Measurements from ENCODE around the gene GADD45G. TPM values are rescaled to one million over a fixed set of nuclear protein-coding genes. Genes with fewer than 3 reads are reported as not detected.

Gene GADD45G
- total RNA-seq, 2 experiments from 2014 or later: 40.0 to 40.4 TPM

- Mint-ChIP-seq H3K27me3 (peaks cover 18% of the 10 kb centered on the region), H3K4me1 (no peaks in the 10 kb centered on the region), H3K9me3 (no peaks in the 10 kb centered on the region), H3K36me3 (ENCODE audit: low read depth) (no peaks in the 10 kb centered on the region), H3K4me3 (no peak overlapping the region), H3K27ac (no peak overlapping the region)
- ChIA-PET CTCF (no interaction called here), POLR2A (interaction anchor here (0.5 kb wide), 1 partner anchor 186 kb away, joined by 3 read pairs; no protein-coding TSS in a partner anchor)
- no peak for DNase-seq
Observed at GRCh38 chr9:89641980-89642379, 37.2 kb downstream of the GADD45G start.

- Mint-ChIP-seq H3K4me1 (no peaks in the 10 kb centered on the region), H3K27me3 (peaks cover 21% of the 10 kb centered on the region), H3K9me3 (no peaks in the 10 kb centered on the region), H3K36me3 (ENCODE audit: low read depth) (no peaks in the 10 kb centered on the region), H3K4me3 (no peak overlapping the region), H3K27ac (no peak overlapping the region)
- no peak for DNase-seq
- ChIA-PET CTCF (no interaction called here), POLR2A (no interaction called here)
Observed at GRCh38 chr9:89642789-89643188, 38.0 kb downstream of the GADD45G start.

GRCh38 chr9:89646189-89646939, 41.6 kb downstream of the GADD45G start:
- Mint-ChIP-seq H3K27ac (no peak overlapping the region), H3K27me3 (peaks cover 32% of the 10 kb centered on the region), H3K9me3 (no peaks in the 10 kb centered on the region), H3K4me1 (peaks cover 4% of the 10 kb centered on the region), H3K36me3 (ENCODE audit: low read depth) (no peaks in the 10 kb centered on the region), H3K4me3 (no peak overlapping the region)
- no peak for DNase-seq
- ChIA-PET POLR2A (no interaction called here), CTCF (no interaction called here)

GRCh38 chr9:89647366-89648128, 42.7 kb downstream of the GADD45G start:
- H3K9me3 Mint-ChIP-seq: no peaks in the 10 kb centered on the region
- POLR2A ChIA-PET: interaction anchor here (1.0 kb wide), 1 partner anchor 54 kb away, joined by 3 read pairs; no protein-coding TSS in a partner anchor
- peaks cover 5% of the 10 kb centered on the region for H3K4me1 Mint-ChIP-seq

GRCh38 chr9:89648247-89649000, 43.6 kb downstream of the GADD45G start:
- peaks cover 41% of the 10 kb centered on the region for H3K27me3 Mint-ChIP-seq
- no peak overlapping the region for H3K27ac Mint-ChIP-seq
- DNase-seq: no peak
- POLR2A ChIA-PET: interaction anchor here (1.0 kb wide), 1 partner anchor 53 kb away, joined by 3 read pairs; no protein-coding TSS in a partner anchor
- H3K4me3 Mint-ChIP-seq: no peak overlapping the region
- CTCF ChIA-PET: no interaction called here
- H3K9me3 Mint-ChIP-seq: no peaks in the 10 kb centered on the region
- no peaks in the 10 kb centered on the region for H3K36me3 Mint-ChIP-seq (ENCODE audit: low read depth)
- H3K4me1 Mint-ChIP-seq: peaks cover 5% of the 10 kb centered on the region

More at GRCh38 chr9:89647366-89648128, 42.7 kb downstream of the GADD45G start:
- no peak for DNase-seq
- CTCF ChIA-PET: no interaction called here
- peaks cover 40% of the 10 kb centered on the region for H3K27me3 Mint-ChIP-seq
- H3K36me3 Mint-ChIP-seq (ENCODE audit: low read depth): no peaks in the 10 kb centered on the region
- no peak overlapping the region for H3K27ac Mint-ChIP-seq
- no peak overlapping the region for H3K4me3 Mint-ChIP-seq

GRCh38 chr9:89649039-89649691, 44.4 kb downstream of the GADD45G start:
- H3K9me3 Mint-ChIP-seq: no peaks in the 10 kb centered on the region
- no peak for DNase-seq
- ChIA-PET POLR2A (no interaction called here), CTCF (no interaction called here)
- no peaks in the 10 kb centered on the region for H3K36me3 Mint-ChIP-seq (ENCODE audit: low read depth)
- H3K4me3 Mint-ChIP-seq: no peak overlapping the region
- H3K27ac Mint-ChIP-seq: no peak overlapping the region
- H3K4me1 Mint-ChIP-seq: peaks cover 5% of the 10 kb centered on the region
- H3K27me3 Mint-ChIP-seq: peaks cover 41% of the 10 kb centered on the region

- CTCF ChIA-PET: interaction anchor here (0.7 kb wide), 1 partner anchor 34 kb away, joined by 3 read pairs; no protein-coding TSS in a partner anchor
- no peak for DNase-seq
- Mint-ChIP-seq H3K27me3 (peaks cover 34% of the 10 kb centered on the region), H3K27ac (no peak overlapping the region), H3K4me3 (no peak overlapping the region), H3K36me3 (ENCODE audit: low read depth) (no peaks in the 10 kb centered on the region), H3K9me3 (no peaks in the 10 kb centered on the region), H3K4me1 (peaks cover 40% of the 10 kb centered on the region)
- POLR2A ChIA-PET: interaction anchor here (1.0 to 1.6 kb wide), 2 partner anchors 42 to 47 kb away, joined by 3 to 4 read pairs; no protein-coding TSS in a partner anchor
Observed at GRCh38 chr9:89654025-89654662, 49.3 kb downstream of the GADD45G start.

GRCh38 chr9:89655056-89655989, 50.5 kb downstream of the GADD45G start:
- ChIA-PET CTCF (interaction anchor here (0.8 to 3.2 kb wide), 3 partner anchors 53 to 88 kb away, joined by 3 to 9 read pairs (median 4); no protein-coding TSS in a partner anchor), POLR2A (interaction anchor here (0.6 to 4.1 kb wide), 3 partner anchors 25 to 50 kb away, joined by 3 to 20 read pairs (median 3); partner anchors contain the start of gene GADD45G)
- no peak overlapping the region for H3K4me3 Mint-ChIP-seq
- DNase-seq: no peak
- H3K4me1 Mint-ChIP-seq: peaks cover 40% of the 10 kb centered on the region
- no peaks in the 10 kb centered on the region for H3K9me3 Mint-ChIP-seq
- no peak overlapping the region for H3K27ac Mint-ChIP-seq
- H3K36me3 Mint-ChIP-seq (ENCODE audit: low read depth): no peaks in the 10 kb centered on the region
- H3K27me3 Mint-ChIP-seq: peaks cover 37% of the 10 kb centered on the region

Other genes with a start within 250 kb of the GADD45G start
- 100 to 1,000 TPM; 339 to 350 TPM for gene SEMA4D, start 106.9 kb upstream of the GADD45G start, total RNA-seq